ENCODE measurements around the gene MAD2L1BP.

DNA sequence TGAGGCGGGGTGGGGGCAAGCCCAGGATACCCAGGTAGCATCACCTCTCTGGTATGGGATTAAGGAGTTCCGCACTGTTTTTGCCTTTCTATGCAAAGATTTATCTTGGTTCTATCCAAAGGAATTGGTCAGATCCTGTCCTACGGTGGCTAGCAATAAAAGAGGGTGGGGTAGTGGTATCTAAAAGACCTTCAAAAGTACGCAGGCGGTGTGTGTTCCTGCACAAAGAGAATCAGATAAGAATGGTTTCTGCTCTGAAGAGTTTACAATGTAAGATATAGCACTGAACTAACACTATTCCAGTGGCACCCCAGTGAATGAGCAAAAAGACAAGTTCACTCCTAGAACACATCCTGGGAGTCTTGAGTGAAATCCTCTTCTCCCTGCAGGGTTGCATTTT, 45.7 kb downstream of the MAD2L1BP start:
- TF ChIP-seq, protein P1, sequence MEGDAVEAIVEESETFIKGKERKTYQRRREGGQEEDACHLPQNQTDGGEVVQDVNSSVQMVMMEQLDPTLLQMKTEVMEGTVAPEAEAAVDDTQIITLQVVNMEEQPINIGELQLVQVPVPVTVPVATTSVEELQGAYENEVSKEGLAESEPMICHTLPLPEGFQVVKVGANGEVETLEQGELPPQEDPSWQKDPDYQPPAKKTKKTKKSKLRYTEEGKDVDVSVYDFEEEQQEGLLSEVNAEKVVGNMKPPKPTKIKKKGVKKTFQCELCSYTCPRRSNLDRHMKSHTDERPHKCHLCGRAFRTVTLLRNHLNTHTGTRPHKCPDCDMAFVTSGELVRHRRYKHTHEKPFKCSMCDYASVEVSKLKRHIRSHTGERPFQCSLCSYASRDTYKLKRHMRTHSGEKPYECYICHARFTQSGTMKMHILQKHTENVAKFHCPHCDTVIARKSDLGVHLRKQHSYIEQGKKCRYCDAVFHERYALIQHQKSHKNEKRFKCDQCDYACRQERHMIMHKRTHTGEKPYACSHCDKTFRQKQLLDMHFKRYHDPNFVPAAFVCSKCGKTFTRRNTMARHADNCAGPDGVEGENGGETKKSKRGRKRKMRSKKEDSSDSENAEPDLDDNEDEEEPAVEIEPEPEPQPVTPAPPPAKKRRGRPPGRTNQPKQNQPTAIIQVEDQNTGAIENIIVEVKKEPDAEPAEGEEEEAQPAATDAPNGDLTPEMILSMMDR (conservative IDR thresholded peaks at IDR 0.05; ENCODE audit: low read depth, low read length) = no peak
- TF ChIP-seq EZH2 (IDR thresholded peaks at IDR 0.05; ENCODE audit: borderline replicate concordance, low read depth, low read length, poor library complexity, severe bottlenecking) = no peak
